Neural cell (in vitro differentiated cells): ENCODE results near the gene HEXIM2.

Experiments used
- CTCF ChIP-seq: fragments of 450-650 bp; IDR thresholded peaks from 2 replicates; pipeline ENCODE4 v1.5.1; 2014; ENCODE audit warnings: antibody characterized with exemption, mild to moderate bottlenecking, moderate library complexity; ENCODE audit not compliant: poor library complexity, severe bottlenecking
- POLR2AphosphoS5 ChIP-seq: IDR thresholded peaks from 2 replicates; pipeline ENCODE4 v1.6.1; 2012

- TF ChIP-seq CTCF = no peak
- TF ChIP-seq POLR2AphosphoS5 = no peak
Measured at GRCh38 chr17:45146592-45146889, 15.1 kb upstream of the HEXIM2 start.
